ENCODE data around the gene ITGA11. TPM values are rescaled to one million over a fixed set of nuclear protein-coding genes. Genes with fewer than 3 reads are reported as not detected.

ITGA11 gene
- total RNA-seq, 3 donors from 2014 or later, result 7.8 to 8.5 (median 7.9) TPM

GRCh38 chr15:68333775-68334470, 98.0 kb downstream of the ITGA11 start:
- Histone ChIP-seq H3K27ac (peak overlapping the region; percentile 86 to 94), H3K27me3 (no peaks in the 10 kb centered on the region), H3K4me1 (peaks cover 0 to 21% of the 10 kb centered on the region in 2 donors), H3K36me3 (no peaks in the 10 kb centered on the region), H3K9me3 (no peaks in the 10 kb centered on the region), H3K4me3 (peak overlapping the region in 1 of 3 donors; percentile 28)
- intact Hi-C loops (cut with DNase I; ENCODE audit: low total_unique reads), result no loop called here
- DNase-seq (ENCODE audit: low spot score in 2 of 2), result no peak
- TF ChIP-seq, protein P1, sequence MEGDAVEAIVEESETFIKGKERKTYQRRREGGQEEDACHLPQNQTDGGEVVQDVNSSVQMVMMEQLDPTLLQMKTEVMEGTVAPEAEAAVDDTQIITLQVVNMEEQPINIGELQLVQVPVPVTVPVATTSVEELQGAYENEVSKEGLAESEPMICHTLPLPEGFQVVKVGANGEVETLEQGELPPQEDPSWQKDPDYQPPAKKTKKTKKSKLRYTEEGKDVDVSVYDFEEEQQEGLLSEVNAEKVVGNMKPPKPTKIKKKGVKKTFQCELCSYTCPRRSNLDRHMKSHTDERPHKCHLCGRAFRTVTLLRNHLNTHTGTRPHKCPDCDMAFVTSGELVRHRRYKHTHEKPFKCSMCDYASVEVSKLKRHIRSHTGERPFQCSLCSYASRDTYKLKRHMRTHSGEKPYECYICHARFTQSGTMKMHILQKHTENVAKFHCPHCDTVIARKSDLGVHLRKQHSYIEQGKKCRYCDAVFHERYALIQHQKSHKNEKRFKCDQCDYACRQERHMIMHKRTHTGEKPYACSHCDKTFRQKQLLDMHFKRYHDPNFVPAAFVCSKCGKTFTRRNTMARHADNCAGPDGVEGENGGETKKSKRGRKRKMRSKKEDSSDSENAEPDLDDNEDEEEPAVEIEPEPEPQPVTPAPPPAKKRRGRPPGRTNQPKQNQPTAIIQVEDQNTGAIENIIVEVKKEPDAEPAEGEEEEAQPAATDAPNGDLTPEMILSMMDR (IDR thresholded peaks at IDR 0.05), result no peak
- no peak for TF ChIP-seq POLR2A (IDR thresholded peaks at IDR 0.05)
- TF ChIP-seq POLR2AphosphoS5 (IDR thresholded peaks at IDR 0.05), result no peak

- intact Hi-C loops (cut with DNase I; ENCODE audit: low total_unique reads), result no loop called here
- H3K9me3 ChIP-seq, result no peaks in the 10 kb centered on the region
- no peaks in the 10 kb centered on the region for H3K36me3 ChIP-seq
- no peaks in the 10 kb centered on the region for H3K27me3 ChIP-seq
- H3K4me1 ChIP-seq, result peaks cover 0 to 21% of the 10 kb centered on the region in 2 donors
- TF ChIP-seq, protein P1 (IDR thresholded peaks at IDR 0.05), result no peak
- TF ChIP-seq POLR2A (IDR thresholded peaks at IDR 0.05) (no peak), POLR2AphosphoS5 (IDR thresholded peaks at IDR 0.05) (no peak)
- no peak overlapping the region for H3K4me3 ChIP-seq
- DNase-seq (ENCODE audit: low spot score in 2 of 2), result no peak
- H3K27ac ChIP-seq, result no peak overlapping the region
These were observed 99.7 kb downstream of the ITGA11 start for GRCh38 chr15:68332266-68332665.

GRCh38 chr15:68330901-68331300, 101.1 kb downstream of the ITGA11 start:
- peak overlapping the region in 1 of 2 donors; percentile 63 for H3K27ac ChIP-seq
- peaks cover 0 to 16% of the 10 kb centered on the region in 2 donors for H3K4me1 ChIP-seq
- no peaks in the 10 kb centered on the region for H3K36me3 ChIP-seq
- H3K27me3 ChIP-seq, result no peaks in the 10 kb centered on the region
- intact Hi-C loops (cut with DNase I; ENCODE audit: low total_unique reads), result no loop called here
- no peak for TF ChIP-seq POLR2A (IDR thresholded peaks at IDR 0.05)
- TF ChIP-seq, protein P1 (IDR thresholded peaks at IDR 0.05), result no peak
- no peak for TF ChIP-seq POLR2AphosphoS5 (IDR thresholded peaks at IDR 0.05)
- H3K4me3 ChIP-seq, result no peak overlapping the region
- peak in 1 of 2 donors; percentile 49 for DNase-seq (ENCODE audit: low spot score in 2 of 2)
- H3K9me3 ChIP-seq, result no peaks in the 10 kb centered on the region

GRCh38 chr15:68330416-68330815, 101.5 kb downstream of the ITGA11 start:
- Histone ChIP-seq H3K27me3 (no peaks in the 10 kb centered on the region), H3K36me3 (no peaks in the 10 kb centered on the region), H3K27ac (peak overlapping the region in 1 of 2 donors; percentile 63), H3K4me1 (peaks cover 0 to 16% of the 10 kb centered on the region in 2 donors), H3K4me3 (no peak overlapping the region), H3K9me3 (no peaks in the 10 kb centered on the region)
- intact Hi-C loops (cut with DNase I; ENCODE audit: low total_unique reads), result no loop called here
- TF ChIP-seq, protein P1 (IDR thresholded peaks at IDR 0.05), result no peak
- TF ChIP-seq POLR2AphosphoS5 (IDR thresholded peaks at IDR 0.05) (no peak), POLR2A (IDR thresholded peaks at IDR 0.05) (no peak)
- no peak for DNase-seq (ENCODE audit: low spot score in 2 of 2)

DNA sequence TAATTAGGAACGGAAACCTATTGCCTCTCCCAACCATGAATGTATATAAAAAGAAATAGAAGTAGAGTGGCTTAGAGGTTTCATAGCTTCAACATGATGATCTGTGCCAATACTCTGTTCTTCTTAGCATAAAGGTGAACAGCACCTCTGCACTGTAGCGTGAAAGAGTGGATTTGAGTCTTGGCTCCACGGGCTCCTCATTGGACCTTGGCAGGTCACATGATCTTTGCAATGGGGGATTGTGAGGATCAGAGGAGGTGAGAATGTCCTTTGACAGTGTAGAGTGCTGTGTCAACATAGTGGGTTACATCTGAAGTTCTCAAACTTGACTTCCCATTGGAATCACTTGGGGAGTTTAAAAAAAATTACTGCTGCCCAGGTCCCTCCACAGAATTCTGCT, 103.0 kb downstream of the ITGA11 start:
- intact Hi-C loops (cut with DNase I; ENCODE audit: low total_unique reads), result no loop called here
- H3K9me3 ChIP-seq, result no peaks in the 10 kb centered on the region
- H3K27ac ChIP-seq, result no peak overlapping the region
- DNase-seq (ENCODE audit: low spot score in 2 of 2), result no peak
- no peaks in the 10 kb centered on the region for H3K27me3 ChIP-seq
- TF ChIP-seq, protein P1 (IDR thresholded peaks at IDR 0.05), result no peak
- no peak for TF ChIP-seq POLR2A (IDR thresholded peaks at IDR 0.05)
- TF ChIP-seq POLR2AphosphoS5 (IDR thresholded peaks at IDR 0.05), result no peak
- no peak overlapping the region for H3K4me3 ChIP-seq
- no peaks in the 10 kb centered on the region for H3K36me3 ChIP-seq
- peaks cover 0 to 5% of the 10 kb centered on the region in 2 donors for H3K4me1 ChIP-seq

Measured in breast epithelium (tissue), 4 donors.